PC-3 (cell line): ENCODE measurements around the gene LRCOL1. TPM values are rescaled to one million over a fixed set of nuclear protein-coding genes. Genes with fewer than 3 reads are reported as not detected.
A peak's percentile ranks its signal among the peaks of the same experiment; 100 is the strongest.

Source experiments
- ATAC-seq: fragments of 200-7000 bp; cut with Tn5 transposase; 2 replicates; pipeline ENCODE4 v1.9.1; 2020; ENCODE audit warnings: mild to moderate bottlenecking, moderate library complexity
- BruUV-seq: library from RNA; stranded (reverse); fragments of 400-500 nt; replicated peaks from 2 replicates; lab custom pipeline; 2021; lab: Mats Ljungman, UMichigan
- CTCF ChIA-PET: fragments of 300-600 bp; sonication (Branson Sonifier 250); formaldehyde crosslinking; loops from one replicate; lab custom pipeline; 2022; ENCODE audit warnings: antibody characterized with exemption; lab: Charles Lee
- POLR2A ChIA-PET: fragments of 300-600 bp; sonication (Branson Sonifier 250); formaldehyde crosslinking; loops from one replicate; lab custom pipeline; 2022; ENCODE audit warnings: antibody characterized with exemption; ENCODE audit not compliant: unreplicated experiment; lab: Charles Lee
- DNase-seq: peaks from one replicate; pipeline ENCODE4 v3.0.0-alpha.2; 2015
- H2AFZ ChIP-seq: fragments of 300-600 bp; sonication (generic); 2 replicates; pipeline ENCODE4 v1.6.0; 2016; ENCODE audit warnings: antibody characterized with exemption, low read length
- H3F3A ChIP-seq: fragments of 300-600 bp; sonication (generic); one replicate; pipeline ENCODE4 v1.6.0; 2017; ENCODE audit warnings: antibody characterized with exemption, low read length, control low read depth, mild to moderate bottlenecking; ENCODE audit not compliant: unreplicated experiment
- H3K27ac ChIP-seq: fragments of 300-600 bp; sonication (generic); 2 replicates; pipeline ENCODE4 v1.5.1; 2016; ENCODE audit warnings: mild to moderate bottlenecking, low read length
- H3K27me3 ChIP-seq: fragments of 300-600 bp; sonication (generic); 2 replicates; pipeline ENCODE4 v1.6.1; 2016; ENCODE audit warnings: low read length, mixed read lengths
- H3K36me3 ChIP-seq: fragments of 300-600 bp; sonication (generic); 2 replicates; pipeline ENCODE4 v1.6.1; 2016; ENCODE audit warnings: low read depth, mixed run types, low read length, mixed read lengths
- H3K4me1 ChIP-seq: fragments of 300-600 bp; sonication (generic); 2 replicates; pipeline ENCODE4 v1.5.1; 2016; ENCODE audit warnings: low read length; ENCODE audit not compliant: insufficient read depth
- H3K4me2 ChIP-seq: fragments of 300-600 bp; sonication (generic); 2 replicates; pipeline ENCODE4 v1.6.0; 2016; ENCODE audit warnings: low read length
- H3K4me3 ChIP-seq: fragments of 300-600 bp; sonication (generic); 2 replicates; pipeline ENCODE4 v1.5.1; 2016; ENCODE audit warnings: mild to moderate bottlenecking, low read length, mixed read lengths
- H3K79me2 ChIP-seq: fragments of 300-600 bp; sonication (generic); 2 replicates; pipeline ENCODE4 v1.6.1; 2017; ENCODE audit warnings: low read length, mixed read lengths
- H3K9ac ChIP-seq: fragments of 300-600 bp; sonication (generic); 2 replicates; pipeline ENCODE4 v1.6.0; 2016; ENCODE audit warnings: mild to moderate bottlenecking, low read length
- H3K9me2 ChIP-seq: fragments of 300-600 bp; sonication (generic); replicated peaks from 2 replicates; pipeline ENCODE4 v1.6.1; 2016; ENCODE audit warnings: mixed run types, low read length, mixed read lengths
- H3K9me3 ChIP-seq: fragments of 300-600 bp; sonication (generic); 2 replicates; pipeline ENCODE4 v1.6.1; 2016; ENCODE audit warnings: low read length, mixed read lengths
- H4K20me1 ChIP-seq: fragments of 300-600 bp; sonication (generic); 2 replicates; pipeline ENCODE4 v1.6.1; 2016; ENCODE audit warnings: low read length, mixed read lengths
- EZH2 ChIP-seq: fragments of 300-600 bp; sonication (generic); IDR thresholded peaks from one replicate; pipeline ENCODE4 v1.6.1; 2017; ENCODE audit warnings: antibody characterized with exemption, mild to moderate bottlenecking, low read length; ENCODE audit not compliant: unreplicated experiment
- EZH2phosphoT487 ChIP-seq: fragments of 300-600 bp; sonication (generic); IDR thresholded peaks from 2 replicates; pipeline ENCODE4 v1.6.1; 2018; ENCODE audit warnings: mild to moderate bottlenecking, antibody characterized with exemption, low read length, borderline replicate concordance
- intact Hi-C: fragments of 100-400 bp; cut with micrococcal nuclease; formaldehyde crosslinking; loops from 2 replicates; pipeline ENCODE4 v1.9.0; 2023
- total RNA-seq: library from RNA; depleted of rRNA; stranded (reverse); fragments of >200 nt; gene quantifications from 2 replicates; pipeline ENCODE4 v1.2.3, GENCODE V29; 2014
- TF ChIP-seq, protein P1 (sequence below): fragments of 300-600 bp; sonication (generic); conservative IDR thresholded peaks from 2 replicates; pipeline ENCODE4 v1.5.1; 2017; ENCODE audit warnings: antibody characterized with exemption, low read depth, mild to moderate bottlenecking, low read length

The LRCOL1 gene
- total RNA-seq, 1 experiment from 2014 or later: not detected

DNA sequence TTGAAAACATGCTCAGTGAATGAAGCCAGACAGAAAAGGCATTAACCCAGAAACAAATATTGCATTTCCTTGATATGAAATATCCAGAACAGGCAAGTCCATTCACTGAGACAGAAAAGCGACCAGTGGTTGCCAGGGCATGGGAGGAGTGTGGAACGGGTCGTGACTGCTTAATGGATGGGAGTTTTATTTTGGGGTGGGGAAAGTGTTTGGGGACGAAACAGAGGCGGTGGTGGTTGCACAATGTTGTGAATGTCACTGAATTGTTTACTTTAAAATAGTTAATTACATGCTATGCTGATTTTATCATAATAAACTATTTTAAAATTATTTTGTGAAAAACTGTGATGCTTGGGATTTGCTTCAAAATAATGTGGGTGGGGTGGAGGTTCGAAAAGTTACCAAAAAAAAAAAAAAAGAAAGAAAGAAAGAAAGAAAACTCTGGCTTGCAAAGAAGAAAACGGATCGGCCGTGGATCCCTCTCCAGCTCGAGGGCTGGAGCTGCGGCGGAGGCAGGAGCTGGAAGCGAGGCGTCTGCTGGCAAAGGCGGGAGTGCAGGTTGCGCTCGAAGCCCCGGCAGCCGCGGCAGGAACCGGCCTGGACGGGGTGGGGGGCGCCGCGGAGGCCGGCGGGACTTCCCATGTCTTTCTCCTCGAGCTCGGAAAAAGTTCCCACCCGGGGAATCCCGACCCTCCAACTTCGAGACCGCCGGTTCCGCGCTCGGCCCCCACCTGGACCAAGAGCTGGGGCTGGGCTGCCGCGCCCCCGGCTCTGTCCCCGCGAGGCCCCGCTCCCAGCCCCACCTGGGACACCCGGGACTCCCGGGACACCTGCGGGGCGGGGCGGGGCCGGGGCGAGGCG, 7.7 kb upstream of the LRCOL1 start:
- ATAC-seq: no peak
- Histone ChIP-seq H3F3A (no peaks in the 10 kb centered on the region), H3K9me2 (no peaks in the 10 kb centered on the region), H3K4me3 (0 out of 2 replicates have a peak overlapping the region, but pooled peaks have one; percentile 7), H3K27ac (no peak overlapping the region), H2AFZ (no peak overlapping the region), H4K20me1 (no peaks in the 10 kb centered on the region), H3K36me3 (no peaks in the 10 kb centered on the region), H3K9me3 (0 out of 2 replicates have a peak, but pooled peaks cover 3% of the 10 kb centered on the region), H3K4me2 (peak overlapping the region; percentile 24; the same call in 1 of the 2 replicates), H3K9ac (no peak overlapping the region), H3K79me2 (no peaks in the 10 kb centered on the region), H3K4me1 (peaks cover 9% of the 10 kb centered on the region), H3K27me3 (peaks cover 38% of the 10 kb centered on the region)
- intact Hi-C loops: no loop called here
- BruUV-seq: no TSS peak
- DNase-seq: no peak
- TF ChIP-seq, protein P1, sequence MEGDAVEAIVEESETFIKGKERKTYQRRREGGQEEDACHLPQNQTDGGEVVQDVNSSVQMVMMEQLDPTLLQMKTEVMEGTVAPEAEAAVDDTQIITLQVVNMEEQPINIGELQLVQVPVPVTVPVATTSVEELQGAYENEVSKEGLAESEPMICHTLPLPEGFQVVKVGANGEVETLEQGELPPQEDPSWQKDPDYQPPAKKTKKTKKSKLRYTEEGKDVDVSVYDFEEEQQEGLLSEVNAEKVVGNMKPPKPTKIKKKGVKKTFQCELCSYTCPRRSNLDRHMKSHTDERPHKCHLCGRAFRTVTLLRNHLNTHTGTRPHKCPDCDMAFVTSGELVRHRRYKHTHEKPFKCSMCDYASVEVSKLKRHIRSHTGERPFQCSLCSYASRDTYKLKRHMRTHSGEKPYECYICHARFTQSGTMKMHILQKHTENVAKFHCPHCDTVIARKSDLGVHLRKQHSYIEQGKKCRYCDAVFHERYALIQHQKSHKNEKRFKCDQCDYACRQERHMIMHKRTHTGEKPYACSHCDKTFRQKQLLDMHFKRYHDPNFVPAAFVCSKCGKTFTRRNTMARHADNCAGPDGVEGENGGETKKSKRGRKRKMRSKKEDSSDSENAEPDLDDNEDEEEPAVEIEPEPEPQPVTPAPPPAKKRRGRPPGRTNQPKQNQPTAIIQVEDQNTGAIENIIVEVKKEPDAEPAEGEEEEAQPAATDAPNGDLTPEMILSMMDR: no peak
- TF ChIP-seq EZH2 (peak; percentile 75), EZH2phosphoT487 (no peak)
- POLR2A ChIA-PET: no interaction called here
- CTCF ChIA-PET: no interaction called here

DNA sequence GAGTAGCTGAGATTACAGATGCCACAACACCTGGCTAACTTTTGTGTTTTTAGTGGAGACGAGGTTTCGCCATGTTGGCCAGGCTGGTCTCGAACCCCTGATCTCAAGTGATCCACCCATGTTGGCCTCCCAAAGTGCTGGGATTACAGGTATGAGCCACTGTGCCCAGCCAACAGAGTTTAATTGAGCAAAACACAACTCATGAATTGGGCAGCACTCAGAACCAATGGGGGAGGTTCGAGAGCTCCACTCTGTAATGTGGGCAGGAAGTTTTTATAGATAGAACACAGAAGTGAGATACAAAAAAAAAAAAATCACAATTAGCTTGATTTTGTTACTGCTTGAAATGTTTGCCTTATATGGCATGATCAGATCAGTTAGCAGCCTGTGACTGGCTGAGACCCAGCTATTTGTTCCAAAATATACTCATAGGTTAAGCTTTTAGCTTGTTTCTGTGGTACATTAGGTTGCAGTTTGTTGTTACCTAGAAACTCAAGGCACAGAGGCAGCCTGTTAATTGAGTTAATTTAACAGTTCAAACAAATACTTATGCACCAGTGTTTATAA, 6.8 kb upstream of the LRCOL1 start:
- Histone ChIP-seq H3K4me1 (peaks cover under 1% of the 10 kb centered on the region; the same call in 1 of the 2 replicates), H4K20me1 (no peaks in the 10 kb centered on the region), H3F3A (no peaks in the 10 kb centered on the region), H2AFZ (no peak overlapping the region), H3K4me2 (no peak overlapping the region), H3K9ac (no peak overlapping the region), H3K9me3 (0 out of 2 replicates have a peak, but pooled peaks cover 3% of the 10 kb centered on the region), H3K27me3 (peaks cover 38% of the 10 kb centered on the region), H3K79me2 (no peaks in the 10 kb centered on the region), H3K9me2 (no peaks in the 10 kb centered on the region), H3K4me3 (no peak overlapping the region), H3K27ac (no peak overlapping the region), H3K36me3 (no peaks in the 10 kb centered on the region)
- intact Hi-C loops: no loop called here
- TF ChIP-seq, protein P1: no peak
- TF ChIP-seq EZH2phosphoT487 (no peak), EZH2 (no peak)
- DNase-seq (no peak), ATAC-seq (no peak)
- CTCF ChIA-PET: no interaction called here
- BruUV-seq: no TSS peak
- POLR2A ChIA-PET: interaction anchor here (0.6 kb wide), 1 partner anchor 250 kb away, joined by 4 read pairs; no protein-coding TSS in a partner anchor
